GM23248 (cell line): ENCODE measurements around the gene TAS2R8. TPM values are rescaled to one million over a fixed set of nuclear protein-coding genes. Genes with fewer than 3 reads are reported as not detected.

Experiments used
- DNase-seq: peaks from one replicate; pipeline ENCODE4 v3.0.0-alpha.2; 2015
- H2AFZ ChIP-seq: fragments of 200-600 bp; sonication (generic); 2 replicates; pipeline ENCODE4 v1.6.1; 2016; ENCODE audit warnings: antibody characterized with exemption
- H3F3A ChIP-seq: fragments of 200-600 bp; sonication (generic); 2 replicates; pipeline ENCODE4 v1.6.1; 2016; ENCODE audit warnings: mild to moderate bottlenecking, antibody characterized with exemption, mixed run types; ENCODE audit not compliant: insufficient read depth
- H3K27ac ChIP-seq: fragments of 200-600 bp; sonication (generic); 2 replicates; pipeline ENCODE4 v1.5.1; 2016; ENCODE audit warnings: mild to moderate bottlenecking
- H3K27me3 ChIP-seq: fragments of 200-600 bp; sonication (generic); replicated peaks from 2 replicates; pipeline ENCODE4 v1.6.1; 2016; ENCODE audit warnings: mild to moderate bottlenecking; ENCODE audit not compliant: insufficient read depth
- H3K36me3 ChIP-seq: fragments of 200-600 bp; sonication (generic); 2 replicates; pipeline ENCODE4 v1.6.1; 2016; ENCODE audit warnings: low read depth, mild to moderate bottlenecking
- H3K4me1 ChIP-seq: fragments of 200-600 bp; sonication (generic); 2 replicates; pipeline ENCODE4 v1.6.1; 2016; ENCODE audit warnings: mild to moderate bottlenecking; ENCODE audit not compliant: insufficient read depth
- H3K4me2 ChIP-seq: fragments of 200-600 bp; sonication (generic); one replicate; pipeline ENCODE4 v1.6.1; 2016; ENCODE audit warnings: mild to moderate bottlenecking; ENCODE audit not compliant: unreplicated experiment
- H3K4me3 ChIP-seq: fragments of 200-600 bp; sonication (generic); 2 replicates; pipeline ENCODE4 v1.5.1; 2016; ENCODE audit warnings: mild to moderate bottlenecking
- H3K79me2 ChIP-seq: fragments of 200-600 bp; sonication (generic); 2 replicates; pipeline ENCODE4 v1.6.1; 2016; ENCODE audit warnings: mild to moderate bottlenecking; ENCODE audit not compliant: insufficient read depth
- H3K9ac ChIP-seq: fragments of 200-600 bp; sonication (generic); 2 replicates; pipeline ENCODE4 v1.6.1; 2016; ENCODE audit warnings: mild to moderate bottlenecking
- H3K9me2 ChIP-seq: fragments of 200-600 bp; sonication (generic); 2 replicates; pipeline ENCODE4 v1.6.1; 2016; ENCODE audit warnings: mixed run types, mild to moderate bottlenecking, moderate library complexity; ENCODE audit not compliant: insufficient read depth
- H3K9me3 ChIP-seq: fragments of 200-600 bp; sonication (generic); one replicate; pipeline ENCODE4 v1.6.1; 2017; ENCODE audit warnings: low read depth
- H4K20me1 ChIP-seq: fragments of 200-600 bp; sonication (generic); 2 replicates; pipeline ENCODE4 v1.6.0; 2016; ENCODE audit not compliant: insufficient read depth
- EZH2 ChIP-seq: fragments of 200-600 bp; sonication (generic); IDR thresholded peaks from 2 replicates; pipeline ENCODE4 v1.6.1; 2018; ENCODE audit warnings: antibody characterized with exemption, mild to moderate bottlenecking; ENCODE audit not compliant: insufficient read depth, poor library complexity, severe bottlenecking
- EZH2phosphoT487 ChIP-seq: fragments of 200-600 bp; sonication (generic); IDR thresholded peaks from 2 replicates; pipeline ENCODE4 v1.6.1; 2018; ENCODE audit warnings: antibody characterized with exemption, moderate library complexity, mild to moderate bottlenecking, low read depth; ENCODE audit not compliant: insufficient read depth
- WGBS, 2 experiments: methylation state at CpG; one replicate each; pipeline ENCODE4 v1.1.6; 2015 to 2017; ENCODE audit warnings: low lambda C conversion rate in 2 of 2, low coverage in 1 of 2; ENCODE audit errors: missing lambda C conversion rate in 2 of 2; 5-methylcytosine and 5-hydroxymethylcytosine counted together
- in situ Hi-C: fragments of 300-500 bp; cut with MboI; formaldehyde crosslinking; loops from 2 replicates; pipeline ENCODE4 v1.15.0; 2020
- polyA plus RNA-seq: library from polyadenylated mRNA; unstranded; fragments of >200 nt; fragmentation: Nextera tagmentation; extraction: Ambion mirVana; gene quantifications from 2 replicates; pipeline ENCODE4 v1.2.1, GENCODE V29; 2016
- total RNA-seq: library from RNA; depleted of rRNA; stranded (reverse); fragments of >200 nt; shearing (Covaris generic); gene quantifications from 2 replicates; pipeline ENCODE4 v1.2.3, GENCODE V29; 2014

The TAS2R8 gene
- total and polyA plus RNA-seq, 2 experiments from 2014 or later: not detected

DNA sequence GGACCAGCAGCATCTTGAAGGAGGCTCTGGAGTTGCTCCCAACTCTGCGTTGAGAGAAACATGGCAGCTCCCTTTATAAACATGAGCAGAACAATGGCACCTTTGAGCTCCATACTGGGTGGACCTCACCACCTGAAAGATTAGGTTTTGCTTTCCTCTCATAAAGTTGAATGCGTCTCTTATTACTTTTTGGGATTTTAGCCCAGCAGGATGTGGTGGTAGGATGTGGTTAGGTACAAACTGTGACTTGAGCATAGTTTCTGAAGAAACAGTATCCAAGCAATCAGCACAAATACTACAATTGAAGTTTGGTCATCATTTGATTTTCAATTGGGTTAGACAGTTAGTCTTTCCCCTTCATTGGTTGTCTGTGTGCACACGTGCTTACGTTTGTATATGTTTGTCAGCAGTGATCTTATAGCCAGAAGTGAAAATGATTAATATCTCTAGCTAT lies 42.4 kb upstream of the TAS2R8 start, which contains the start of gene PRR4:
Gene PRR4, minus strand, starts transcription at position 51 of the 454 bp plus-strand sequence. Its CDS starts 38 bp downstream, at position 13.
- Histone ChIP-seq H3K9me3 (no peaks in the 10 kb centered on the region), H3K4me3 (no peak within 1 kb of the TSS), H4K20me1 (no peaks in the 10 kb centered on the region), H3K36me3 (no peaks in the 10 kb centered on the region), H3K79me2 (no peaks in the 10 kb centered on the region), H3K27me3 (no peaks in the 10 kb centered on the region), H2AFZ (no peak within 1 kb of the TSS), H3K4me2 (no peak within 1 kb of the TSS), H3K4me1 (no peaks in the 10 kb centered on the region), H3K27ac (no peak within 1 kb of the TSS), H3K9me2 (no peaks in the 10 kb centered on the region), H3F3A (no peaks in the 10 kb centered on the region), H3K9ac (no peak within 1 kb of the TSS)
- no peak for DNase-seq
- 96 to 98% methylated on average over 4 of the region's 4 CpGs for WGBS, 2 experiments
- in situ Hi-C loops: no loop called here
- TF ChIP-seq EZH2 (no peak), EZH2phosphoT487 (no peak)

DNA sequence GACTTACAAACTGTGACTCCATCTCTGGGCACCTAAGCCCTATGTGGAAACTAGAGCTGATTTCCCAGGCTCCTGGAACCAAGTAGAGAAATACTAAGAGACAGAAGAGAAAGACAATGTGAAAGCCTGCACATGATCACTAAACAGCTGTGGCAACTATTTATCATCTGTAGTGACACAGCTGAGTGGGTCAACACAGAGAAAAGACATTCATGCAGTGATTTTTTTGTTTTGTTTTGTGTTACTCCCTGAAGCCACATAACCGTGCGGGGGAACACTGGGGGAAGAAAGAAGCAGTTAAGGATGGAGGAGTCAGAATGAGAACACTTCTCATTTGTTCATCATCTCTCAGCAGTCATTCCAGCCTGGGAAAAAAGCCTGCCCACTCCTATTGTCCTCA lies 40.7 kb upstream of the TAS2R8 start:
- no peak overlapping the region for H3K27ac ChIP-seq
- TF ChIP-seq EZH2 (no peak), EZH2phosphoT487 (no peak)

DNA sequence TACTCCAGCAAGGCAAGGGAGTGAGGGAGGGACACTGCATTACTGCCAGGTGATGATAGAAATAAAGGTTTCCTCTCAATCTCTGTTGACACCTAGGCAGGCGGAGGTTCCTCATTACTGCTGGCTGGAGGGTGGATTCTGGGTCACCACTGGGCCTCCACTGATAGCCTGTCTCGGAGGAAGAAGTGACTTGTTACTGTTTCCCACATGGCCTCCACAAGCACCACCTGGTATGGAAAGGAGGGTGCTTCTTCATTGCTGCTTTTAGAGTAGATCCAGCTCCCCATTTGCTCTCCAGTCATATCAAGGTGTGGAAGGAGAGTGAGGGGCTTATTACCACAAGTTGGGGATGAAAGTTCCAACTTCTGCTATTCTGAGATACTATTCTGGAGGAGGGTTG lies 35.8 kb upstream of the TAS2R8 start:
- Histone ChIP-seq H4K20me1 (no peaks in the 10 kb centered on the region), H3K4me3 (no peak overlapping the region), H3K36me3 (no peaks in the 10 kb centered on the region), H3K9ac (no peak overlapping the region), H3K27ac (no peak overlapping the region), H3F3A (no peaks in the 10 kb centered on the region), H3K4me2 (no peak overlapping the region), H2AFZ (no peak overlapping the region), H3K4me1 (no peaks in the 10 kb centered on the region), H3K27me3 (no peaks in the 10 kb centered on the region), H3K79me2 (no peaks in the 10 kb centered on the region), H3K9me2 (no peaks in the 10 kb centered on the region), H3K9me3 (no peaks in the 10 kb centered on the region)
- in situ Hi-C loops: no loop called here
- WGBS, 2 experiments: 93 to 97% methylated on average over 2 of the region's 2 CpGs
- no peak for TF ChIP-seq EZH2phosphoT487
- no peak for TF ChIP-seq EZH2
- DNase-seq: no peak

More for the DNA sequence above, 40.7 kb upstream of the TAS2R8 start:
- no peaks in the 10 kb centered on the region for H3K9me3 ChIP-seq
- H3K79me2 ChIP-seq: no peaks in the 10 kb centered on the region
- 44 to 45% methylated on average over 2 of the region's 2 CpGs for WGBS, 2 experiments
- no peaks in the 10 kb centered on the region for H3K9me2 ChIP-seq
- no peak overlapping the region for H3K4me3 ChIP-seq
- in situ Hi-C loops: no loop called here
- H3K4me1 ChIP-seq: no peaks in the 10 kb centered on the region
- no peak for DNase-seq
- H3K36me3 ChIP-seq: no peaks in the 10 kb centered on the region
- no peak overlapping the region for H3K9ac ChIP-seq
- H4K20me1 ChIP-seq: no peaks in the 10 kb centered on the region
- H3K27me3 ChIP-seq: no peaks in the 10 kb centered on the region
- no peak overlapping the region for H2AFZ ChIP-seq
- no peak overlapping the region for H3K4me2 ChIP-seq
- H3F3A ChIP-seq: no peaks in the 10 kb centered on the region

DNA sequence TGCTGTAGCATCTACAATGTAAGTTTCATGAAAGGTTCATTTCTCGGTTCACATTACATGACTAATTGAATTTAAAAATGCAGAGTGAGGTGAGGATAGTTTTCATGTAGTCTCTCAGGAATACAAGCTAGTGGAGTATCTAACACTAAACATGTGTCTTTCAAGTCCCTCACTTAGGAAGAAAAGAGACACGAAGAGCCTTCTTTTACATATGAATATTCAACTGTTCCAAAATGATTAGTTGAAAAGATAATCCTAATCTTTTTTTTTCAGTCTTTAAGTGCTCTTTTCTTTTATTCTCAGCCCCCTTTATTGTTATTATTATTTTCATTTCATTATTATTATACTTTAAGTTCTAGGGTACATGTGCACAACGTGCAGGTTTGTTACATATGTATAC lies 31.4 kb upstream of the TAS2R8 start:
- no peaks in the 10 kb centered on the region for H3K9me2 ChIP-seq
- no peak overlapping the region for H3K9ac ChIP-seq
- WGBS, 2 experiments: 93 to 96% methylated on average over 3 of the region's 3 CpGs
- TF ChIP-seq EZH2phosphoT487: no peak
- no peak for TF ChIP-seq EZH2
- no peaks in the 10 kb centered on the region for H4K20me1 ChIP-seq
- H3K27me3 ChIP-seq: no peaks in the 10 kb centered on the region
- no peaks in the 10 kb centered on the region for H3F3A ChIP-seq
- in situ Hi-C loops: no loop called here
- H3K36me3 ChIP-seq: no peaks in the 10 kb centered on the region
- H3K4me1 ChIP-seq: no peaks in the 10 kb centered on the region
- no peak overlapping the region for H2AFZ ChIP-seq
- H3K4me3 ChIP-seq: no peak overlapping the region
- H3K79me2 ChIP-seq: no peaks in the 10 kb centered on the region
- H3K4me2 ChIP-seq: no peak overlapping the region
- H3K27ac ChIP-seq: no peak overlapping the region
- no peak for DNase-seq
- no peaks in the 10 kb centered on the region for H3K9me3 ChIP-seq

DNA sequence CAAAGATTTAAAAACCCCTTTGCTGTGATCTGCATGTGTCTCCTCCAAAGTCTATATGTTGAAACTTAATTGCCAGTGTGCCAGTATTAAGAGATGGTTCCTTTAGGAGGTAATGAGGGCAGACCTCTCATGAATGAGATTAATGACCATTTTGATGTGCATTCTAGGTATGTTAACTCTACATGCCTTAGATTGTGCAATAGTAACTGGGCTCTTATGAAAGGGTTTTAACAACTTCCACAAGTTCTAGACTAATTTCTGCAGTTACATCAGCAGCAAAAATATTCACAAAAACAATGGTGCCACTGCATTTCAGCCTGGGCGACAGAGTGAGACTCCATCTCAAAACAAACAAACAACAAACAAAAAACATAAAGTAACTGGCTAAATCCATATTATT lies 22.9 kb upstream of the TAS2R8 start:
- Histone ChIP-seq H3K9ac (no peak overlapping the region), H3K27ac (no peak overlapping the region), H3K4me2 (no peak overlapping the region), H3K4me1 (no peaks in the 10 kb centered on the region), H3K9me3 (no peaks in the 10 kb centered on the region), H3K27me3 (no peaks in the 10 kb centered on the region), H2AFZ (no peak overlapping the region), H3K4me3 (no peak overlapping the region), H3K9me2 (no peaks in the 10 kb centered on the region), H3K79me2 (no peaks in the 10 kb centered on the region), H3F3A (no peaks in the 10 kb centered on the region), H3K36me3 (no peaks in the 10 kb centered on the region), H4K20me1 (no peaks in the 10 kb centered on the region)
- WGBS, 2 experiments: 32 to 48% methylated on average over 1 of the region's 1 CpG
- DNase-seq: peak; percentile 6
- no peak for TF ChIP-seq EZH2
- no peak for TF ChIP-seq EZH2phosphoT487
- in situ Hi-C loops: no loop called here
